HG02885 (cell line): ENCODE results near the gene ADAMTS2.

Experiments
- ATAC-seq: cut with Tn5 transposase; IDR thresholded peaks from one replicate; pipeline ENCODE4 v1.9.1; 2021; ENCODE audit warnings: mild to moderate bottlenecking; ENCODE audit not compliant: unreplicated experiment, poor library complexity

The ADAMTS2 gene

DNA sequence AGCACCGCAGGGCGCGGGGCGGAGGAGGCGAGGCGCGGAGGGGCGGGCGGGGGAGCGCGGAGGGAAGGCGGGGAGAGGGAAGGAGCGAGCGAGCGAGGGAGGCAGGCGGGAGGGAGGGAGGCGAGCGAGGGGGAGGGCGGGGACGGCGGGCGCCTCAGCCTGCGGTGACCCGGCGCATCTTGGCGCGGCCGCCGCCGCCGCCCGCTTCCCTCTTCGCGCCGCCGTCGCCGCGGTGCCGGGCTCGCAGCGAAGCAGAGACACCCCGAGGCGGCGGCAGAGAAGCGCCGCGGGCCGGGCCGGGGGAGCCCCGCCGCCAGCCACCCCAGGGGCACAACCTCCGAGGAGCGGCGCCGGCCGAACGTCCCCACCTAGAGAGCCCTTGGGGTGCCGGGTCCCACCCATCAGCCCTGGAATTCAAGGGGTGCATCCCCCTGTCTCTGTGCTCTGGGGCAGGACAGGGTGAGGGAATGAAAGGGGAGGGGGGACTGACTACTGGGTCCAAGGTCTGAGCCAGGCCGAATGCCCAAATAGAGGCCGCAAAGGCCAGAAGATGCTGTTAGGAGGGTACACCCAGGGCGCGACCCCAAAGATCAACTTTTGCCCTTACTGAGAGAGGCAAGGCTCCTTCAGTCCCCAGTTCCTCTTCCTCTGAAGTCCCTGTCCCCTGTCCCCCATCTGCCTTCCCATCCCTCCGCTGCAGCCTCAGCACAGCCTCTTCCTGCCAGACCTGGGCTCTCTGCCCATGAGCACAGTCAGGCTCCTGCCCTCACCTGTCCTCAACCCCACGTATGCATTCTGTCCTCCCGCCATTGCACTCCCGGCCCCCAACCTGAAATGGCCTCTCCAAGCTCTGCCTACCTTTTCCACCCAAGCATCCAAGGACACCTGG lies at the start of gene ADAMTS2:
TSS of gene ADAMTS2 (minus strand) at position 29 of the 889 bp plus-strand sequence. CDS start 133 bp downstream, outside the sequence.
- no peak for ATAC-seq

DNA sequence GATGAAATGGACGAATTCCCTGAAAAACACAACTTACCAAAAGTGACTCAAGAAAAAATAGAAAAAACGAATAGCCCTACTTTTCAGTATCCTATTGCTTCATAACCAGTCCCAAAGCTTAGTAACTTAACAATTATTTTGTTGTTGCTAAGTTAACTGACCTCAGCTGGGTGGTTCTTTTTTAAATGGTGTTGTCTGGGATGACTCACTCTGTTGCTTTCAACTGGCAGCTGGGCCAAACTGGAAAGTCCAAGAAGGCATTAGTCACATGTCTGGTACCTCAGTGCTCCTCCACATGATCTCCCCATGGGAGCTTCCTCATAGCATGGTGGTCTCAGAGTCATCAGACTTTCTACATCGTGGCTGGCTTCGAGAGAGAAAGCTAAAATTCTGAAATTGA lies 47.8 kb upstream of the ADAMTS2 start:
- ATAC-seq = no peak

DNA sequence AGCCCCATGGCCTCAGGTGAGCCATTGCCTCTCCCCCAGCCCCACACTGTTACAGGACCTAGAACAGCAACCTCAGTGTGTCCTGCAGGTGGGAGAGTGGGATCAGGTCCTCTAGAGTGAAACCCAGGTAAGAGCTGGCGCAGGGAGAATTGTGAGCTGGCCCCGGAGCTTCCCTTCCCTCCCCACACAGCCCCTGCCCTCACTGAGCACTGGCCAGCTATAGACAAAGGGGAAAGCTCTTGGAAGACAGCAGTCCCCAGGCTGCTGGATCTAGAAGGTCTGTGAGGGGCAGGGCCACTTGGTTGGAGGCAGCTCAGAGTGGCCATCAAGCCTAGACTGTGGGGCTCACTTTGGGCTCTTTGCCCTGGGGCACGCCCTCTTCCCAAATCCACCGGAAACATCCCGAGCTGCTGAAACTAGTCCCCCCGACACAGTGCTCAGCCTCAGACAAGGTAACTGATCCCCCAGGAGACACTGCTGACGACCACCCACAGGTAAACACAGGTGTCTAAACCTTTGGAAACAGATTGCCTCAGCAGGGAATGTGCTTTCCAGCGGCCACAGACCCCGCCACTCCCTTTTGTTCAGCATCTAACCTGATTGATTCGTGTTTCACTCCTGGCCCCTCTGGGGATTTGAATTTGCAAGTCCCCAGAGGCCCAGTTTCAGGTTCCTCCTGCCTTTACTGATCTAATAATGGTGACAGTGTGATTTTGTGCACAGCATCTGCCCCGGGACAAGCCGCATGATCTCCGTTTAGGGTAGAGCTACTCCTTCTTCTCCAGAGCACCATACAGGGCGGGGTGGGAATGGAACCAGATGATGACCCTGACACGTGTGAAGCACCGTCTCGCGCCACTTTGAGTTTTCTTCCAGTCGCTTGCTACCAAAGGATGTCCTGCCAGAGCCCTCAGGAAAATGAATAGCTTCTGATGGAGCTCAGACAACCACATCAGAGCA lies 42.2 kb upstream of the ADAMTS2 start:
- ATAC-seq = no peak

DNA sequence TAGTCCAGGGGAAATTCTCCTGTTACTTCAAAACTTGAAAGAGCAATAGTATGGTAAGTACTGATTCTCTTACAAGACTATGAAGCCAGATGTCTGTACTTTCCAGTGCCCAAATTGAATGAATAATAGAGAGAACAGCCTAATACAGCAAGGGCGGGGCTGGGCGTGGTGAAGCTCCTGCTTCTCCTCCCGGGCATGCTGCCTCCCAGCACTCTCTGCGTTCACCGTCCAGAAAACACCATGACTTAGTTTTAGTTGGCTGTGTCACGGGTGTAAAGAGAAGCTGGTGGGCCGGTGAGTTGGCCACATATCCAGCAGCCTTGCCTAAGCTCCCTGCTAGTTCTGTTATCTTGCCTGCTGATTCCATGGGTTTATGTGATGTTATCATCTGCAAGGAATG lies 40.7 kb upstream of the ADAMTS2 start:
- ATAC-seq = no peak

DNA sequence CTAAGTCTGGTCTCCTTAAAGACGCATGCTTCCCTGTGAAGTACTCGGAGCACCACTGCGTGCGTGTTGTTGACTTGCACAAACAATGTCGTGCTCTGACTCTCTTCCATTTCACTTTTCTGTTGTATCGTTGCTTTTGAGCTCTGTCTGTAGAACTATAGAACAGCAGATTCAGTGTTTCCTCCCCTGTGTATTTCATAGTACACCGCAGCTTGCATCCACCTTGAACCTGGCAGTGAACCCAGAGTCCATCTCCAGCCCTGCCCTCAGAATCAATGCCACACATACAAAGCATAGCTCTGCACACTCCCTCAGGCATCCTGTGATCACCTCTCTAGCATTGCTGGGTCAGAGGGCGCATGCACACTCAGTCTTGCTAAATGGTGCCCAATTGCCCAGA lies 37.2 kb upstream of the ADAMTS2 start:
- no peak for ATAC-seq

DNA sequence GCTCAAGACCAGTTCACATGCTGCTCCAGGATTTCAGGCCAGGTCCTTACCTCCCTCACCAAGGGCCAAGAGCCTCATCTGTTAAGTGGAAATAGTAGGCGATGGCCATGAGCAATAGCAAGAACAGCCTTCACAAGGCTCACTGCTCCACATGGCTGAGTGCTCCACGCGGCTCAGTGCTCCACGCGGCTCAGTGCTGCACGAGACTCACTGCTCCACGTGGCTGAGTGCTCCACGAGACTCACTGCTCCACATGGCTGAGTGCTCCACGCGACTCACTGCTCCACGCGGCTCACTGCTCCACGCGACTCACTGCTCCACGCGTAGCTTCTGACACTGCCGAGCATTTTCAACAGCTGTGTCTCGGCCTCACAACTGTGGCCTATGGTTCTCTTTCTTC lies 36.4 kb upstream of the ADAMTS2 start:
- ATAC-seq = no peak

DNA sequence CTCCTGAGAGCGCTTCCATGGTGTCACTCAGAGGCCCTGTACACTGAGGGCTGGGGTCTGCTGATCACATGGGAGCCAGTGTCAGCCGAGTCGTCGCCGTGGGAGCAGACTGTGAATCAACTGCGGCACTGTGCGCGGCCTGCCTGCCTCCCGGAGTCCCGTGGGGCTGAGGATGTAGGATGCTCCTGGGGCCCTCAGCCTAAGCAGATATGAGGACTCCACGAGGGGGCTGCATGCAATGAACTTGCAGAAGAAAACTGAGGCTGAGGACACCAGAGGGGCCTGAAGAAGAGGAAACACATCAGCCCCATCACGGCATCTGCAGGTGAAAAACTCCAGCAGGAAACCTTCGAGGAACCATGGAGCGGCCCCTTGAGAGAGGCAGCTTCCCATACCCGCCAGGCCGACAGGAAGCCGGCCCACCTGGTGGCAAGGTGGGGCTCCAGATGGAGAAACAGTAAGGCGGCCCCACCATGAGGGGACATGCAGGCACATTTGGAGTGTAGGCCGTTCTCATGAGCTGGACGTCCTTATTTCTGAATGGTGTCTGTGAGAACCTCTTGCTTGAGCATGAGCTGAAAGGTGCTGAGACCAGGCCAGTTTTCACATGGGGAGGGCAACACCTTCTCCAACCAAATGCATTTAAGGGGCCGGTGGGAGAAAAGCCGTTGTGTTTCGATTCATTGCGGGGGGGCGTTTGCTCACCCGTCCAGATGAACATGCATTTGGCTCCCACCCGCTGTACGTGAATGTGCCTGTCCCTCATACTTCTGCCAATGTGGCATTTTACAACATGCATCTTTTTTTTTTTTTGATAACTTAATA lies 35.2 kb upstream of the ADAMTS2 start:
- ATAC-seq = no peak

DNA sequence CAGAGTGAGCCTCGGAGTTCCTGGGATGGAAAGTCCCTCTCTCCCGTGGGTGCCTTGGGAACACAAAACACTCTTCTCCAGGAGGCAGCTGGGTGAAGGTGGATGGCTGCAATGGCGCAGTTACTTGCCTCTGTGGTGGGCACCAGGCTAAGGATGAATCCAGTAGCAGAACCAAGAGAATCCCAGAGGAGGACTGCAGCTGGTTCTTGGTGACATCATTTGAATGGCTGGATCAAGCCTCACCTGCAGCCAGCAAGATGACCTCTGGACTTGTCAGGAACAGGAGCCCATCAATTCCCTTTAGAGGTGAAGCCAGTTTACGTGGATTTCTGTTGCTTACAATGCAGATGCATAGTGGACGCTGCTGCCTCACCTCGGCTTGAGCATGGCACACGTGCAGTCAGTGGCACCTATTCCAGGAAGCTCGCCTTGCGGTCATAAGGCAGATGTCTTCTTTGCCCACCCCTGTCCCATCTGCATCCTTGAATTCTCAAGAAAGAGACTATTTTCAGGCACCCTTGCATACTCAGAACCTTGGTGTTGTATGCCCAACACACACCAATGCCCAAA lies 34.1 kb upstream of the ADAMTS2 start:
- no peak for ATAC-seq

DNA sequence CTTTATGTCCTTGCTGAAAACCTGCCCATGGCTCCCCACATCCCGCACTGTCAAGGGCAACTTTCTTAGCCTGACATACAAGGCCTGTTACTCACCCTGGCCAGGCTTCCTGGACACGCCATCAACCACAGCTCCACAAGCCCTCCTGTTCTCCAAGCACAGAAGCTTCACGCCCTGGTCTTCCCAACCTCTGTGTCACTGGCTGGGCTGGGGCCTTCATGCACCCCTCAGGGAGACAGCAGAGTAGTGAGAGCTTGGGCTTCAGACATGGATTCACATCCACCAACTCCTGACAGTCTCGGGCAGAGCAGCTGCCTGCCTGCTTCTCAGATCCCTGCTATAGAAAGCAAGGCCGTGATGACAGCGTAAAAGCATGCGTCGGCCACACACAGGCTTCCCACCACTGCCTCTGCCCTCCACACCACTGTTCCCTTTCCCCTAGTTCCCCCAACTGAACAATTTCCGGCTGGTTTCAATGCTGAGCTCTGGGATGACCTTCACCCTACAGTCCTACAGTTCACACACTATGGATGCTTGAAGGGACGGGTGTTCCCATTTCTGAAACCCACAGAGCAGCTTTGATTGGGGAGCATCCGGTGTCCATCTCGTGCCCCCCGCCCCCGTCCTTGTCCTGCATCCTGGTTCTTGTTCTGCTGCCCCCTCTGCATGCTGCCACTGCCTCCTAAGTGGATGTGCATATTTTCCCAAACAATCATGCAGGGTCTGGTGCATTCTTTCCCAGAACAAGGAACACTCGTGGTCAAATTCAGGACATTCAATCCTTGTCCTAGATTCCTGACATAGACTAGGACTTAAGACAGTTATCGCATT lies 33.4 kb upstream of the ADAMTS2 start:
- ATAC-seq = no peak

DNA sequence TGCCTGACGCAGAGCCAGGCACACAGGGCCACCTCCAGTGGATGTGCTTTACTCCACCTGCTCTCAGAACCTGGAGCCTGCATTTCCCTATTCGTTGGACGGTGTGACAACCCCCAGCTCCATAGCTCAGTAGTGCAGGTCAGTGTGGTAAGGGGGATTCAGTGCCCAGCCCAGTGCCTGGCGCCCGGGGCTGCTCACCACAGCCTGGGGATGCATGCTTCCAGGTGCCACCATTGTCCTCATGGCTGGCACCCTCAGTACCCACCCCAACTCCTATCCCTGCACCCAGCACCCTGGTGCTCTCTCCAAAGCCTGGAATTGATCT lies 32.8 kb upstream of the ADAMTS2 start:
- no peak for ATAC-seq

DNA sequence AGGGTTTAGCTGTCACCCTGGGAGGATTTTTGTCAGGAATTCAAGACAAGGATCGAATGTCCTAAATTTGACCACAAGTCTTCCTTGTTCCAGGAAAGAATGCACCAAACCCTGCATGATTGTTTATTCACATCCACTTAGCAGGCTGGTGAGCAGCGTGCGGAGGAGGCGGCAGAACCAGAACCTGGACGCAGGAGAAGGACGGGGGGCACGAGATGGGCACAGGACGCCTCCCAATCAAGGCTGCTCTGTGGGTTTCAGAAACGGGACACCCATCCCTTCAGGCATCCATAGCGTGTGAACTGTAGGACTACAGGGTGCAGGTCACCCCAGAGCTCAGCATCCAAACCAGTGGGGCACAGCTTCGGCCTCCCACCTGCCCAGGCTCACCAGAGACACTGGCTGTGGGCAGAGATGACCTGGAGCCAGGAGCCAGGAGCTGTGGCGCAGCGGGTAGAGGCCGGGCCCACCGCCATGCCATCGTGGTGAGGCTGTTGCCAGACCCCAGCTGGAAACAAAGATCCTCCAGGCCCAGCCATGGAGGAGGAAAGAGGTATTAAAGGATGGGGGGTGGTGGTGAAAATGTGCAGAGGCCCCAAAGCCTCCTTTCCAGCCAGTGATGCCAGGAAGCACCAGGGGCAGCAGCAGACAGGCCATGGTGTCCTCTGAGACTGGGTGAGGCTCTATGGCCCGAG lies 32.3 kb upstream of the ADAMTS2 start:
- no peak for ATAC-seq

DNA sequence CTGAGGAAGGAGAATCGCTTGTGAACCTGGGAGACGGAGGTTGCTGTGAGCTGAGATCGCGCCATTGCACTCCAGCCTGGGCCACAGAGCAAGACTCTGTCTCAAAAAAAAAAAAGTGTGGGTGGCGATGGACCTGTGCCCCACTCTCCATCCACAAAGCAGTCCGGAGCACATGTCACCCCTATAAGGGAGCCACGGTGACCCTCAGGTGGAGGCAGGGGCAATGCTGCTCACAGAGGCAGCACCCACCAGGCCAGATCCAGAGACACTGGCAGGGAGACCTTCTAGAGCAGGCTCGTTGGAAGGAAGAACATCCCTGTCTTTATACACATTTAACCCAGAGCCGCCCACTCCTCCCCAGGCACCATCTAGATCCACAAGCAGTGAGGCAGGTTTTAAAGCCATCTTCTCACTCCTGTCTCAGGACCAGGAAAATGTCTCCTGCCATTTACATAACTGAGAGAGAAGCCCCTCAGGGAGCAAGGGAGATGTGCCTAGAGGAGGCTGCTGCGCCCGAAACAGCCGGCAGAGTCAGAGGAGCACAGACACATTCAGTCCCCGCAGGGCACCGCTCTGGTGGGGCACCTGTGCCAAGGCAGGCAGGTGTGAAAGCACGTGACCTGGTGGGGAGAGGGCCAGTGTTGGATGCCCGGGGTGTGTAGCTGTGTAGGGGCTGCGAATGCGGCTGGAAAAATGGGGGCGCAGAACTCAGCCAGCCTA lies 31.6 kb upstream of the ADAMTS2 start:
- no peak for ATAC-seq

DNA sequence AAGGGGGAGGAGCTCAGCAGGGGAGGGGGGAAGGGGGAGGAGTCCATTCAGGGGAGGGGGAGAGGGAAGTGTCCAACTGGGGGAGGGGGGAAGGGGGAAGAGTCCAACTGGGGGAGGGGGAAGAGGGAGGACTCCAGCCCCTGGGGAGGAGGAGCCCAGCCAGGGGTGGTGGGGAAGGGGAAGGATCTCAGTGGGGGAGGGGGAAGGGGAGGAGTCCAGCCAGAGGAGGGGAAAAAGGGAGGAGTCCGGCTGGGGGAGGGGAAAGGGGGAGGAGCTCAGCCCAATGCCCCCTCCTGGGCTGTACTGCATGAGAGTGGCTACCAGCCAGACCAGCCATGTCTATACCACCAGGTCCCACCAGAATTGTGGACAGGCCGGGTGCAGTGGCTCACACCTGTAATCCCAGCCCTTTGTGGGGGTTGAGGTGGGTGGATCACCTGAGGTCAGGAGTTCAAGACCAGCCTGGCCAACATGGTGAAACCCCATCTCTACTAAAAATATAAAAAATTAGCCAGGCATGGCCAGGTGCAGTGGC lies 30.6 kb upstream of the ADAMTS2 start:
- ATAC-seq = no peak

DNA sequence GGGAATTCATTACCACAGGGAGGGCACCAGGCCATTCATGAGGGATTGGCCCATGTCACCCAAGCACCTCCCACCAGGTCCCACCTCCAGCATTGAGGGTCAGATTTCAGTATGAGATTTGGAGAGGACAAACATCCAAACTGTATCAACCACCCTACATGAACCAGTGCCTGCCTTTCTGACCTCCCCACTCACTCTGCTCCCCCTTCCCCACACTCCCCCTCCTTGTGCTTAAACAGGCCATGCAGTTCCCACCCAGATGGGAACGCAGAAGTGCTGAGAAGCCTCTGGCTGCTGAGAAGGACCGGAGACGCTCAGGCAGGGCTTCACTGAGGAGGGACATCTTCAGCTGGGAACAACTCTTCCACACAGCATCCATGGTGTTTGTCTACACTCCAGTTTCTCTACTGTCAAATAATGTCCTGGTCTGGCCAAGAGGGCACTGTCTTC lies 30.0 kb upstream of the ADAMTS2 start:
- no peak for ATAC-seq

DNA sequence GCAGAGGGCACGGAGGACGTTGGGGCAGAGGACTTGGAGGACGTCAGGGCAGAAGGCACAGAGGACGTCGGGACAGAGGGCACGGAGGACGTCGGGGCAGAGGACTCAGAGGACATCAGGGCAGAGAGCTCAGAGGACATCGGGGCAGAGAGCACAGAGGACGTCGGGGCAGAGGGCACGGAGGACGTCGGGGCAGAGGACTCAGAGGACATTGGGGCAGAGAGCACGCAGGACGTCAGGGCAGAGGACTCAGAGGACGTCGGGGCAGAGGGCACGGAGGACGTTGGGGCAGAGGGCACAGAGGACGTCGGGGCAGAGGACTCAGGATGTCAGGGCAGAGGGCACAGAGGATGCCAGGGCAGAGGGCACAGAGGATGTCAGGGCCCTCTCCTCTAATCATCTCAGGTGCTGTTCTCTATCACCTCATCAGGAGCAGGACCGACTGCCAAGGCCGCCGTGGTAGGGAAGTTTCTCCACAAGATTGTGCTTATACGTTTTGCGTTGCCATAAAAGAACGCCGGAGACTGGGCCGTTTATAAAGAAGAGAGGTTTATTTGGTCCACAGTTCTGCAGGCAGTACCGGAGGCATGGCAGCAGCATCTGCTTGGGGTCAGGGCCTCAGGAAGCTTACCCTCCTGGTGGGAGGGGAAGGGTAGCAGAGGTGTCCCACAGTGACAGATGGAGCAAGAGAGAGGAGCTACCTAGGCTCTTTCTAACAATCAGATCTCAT lies 29.4 kb upstream of the ADAMTS2 start:
- no peak for ATAC-seq

DNA sequence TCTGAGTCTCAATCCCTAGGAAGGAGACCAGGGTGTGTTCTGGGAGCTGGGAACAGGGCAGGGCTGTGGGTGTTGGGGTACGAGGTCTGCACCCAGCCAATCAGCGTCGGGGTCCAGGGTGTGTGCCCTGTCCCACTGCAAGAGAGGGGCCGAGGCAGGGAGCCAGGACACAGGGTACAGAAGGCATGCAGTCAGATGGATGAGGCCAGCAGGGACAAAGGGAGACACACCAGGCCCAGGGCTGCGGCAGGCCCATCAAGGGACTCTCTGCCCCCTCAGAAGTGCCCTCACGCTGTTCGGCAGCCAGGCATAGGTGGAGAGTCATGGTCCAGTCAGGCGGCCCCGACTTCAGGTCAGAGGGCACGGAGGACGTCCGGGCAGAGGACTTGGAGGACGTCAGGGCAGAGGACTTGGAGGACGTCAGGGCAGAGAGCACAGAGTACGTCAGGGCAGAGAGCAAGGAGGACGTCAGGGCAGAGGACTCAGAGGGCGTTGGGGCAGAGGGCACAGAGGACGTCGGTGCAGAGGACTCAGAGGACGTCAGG lies 28.8 kb upstream of the ADAMTS2 start:
- ATAC-seq = no peak
